ENCODE data around the gene RAPGEFL1.
"Not testable (repeated sequence)": the region's sequence is repeated elsewhere in the genome, so short reads cannot be mapped to it uniquely, and the experiment has no call there.

Gene RAPGEFL1

GRCh38 chr17:40177275-40177874 lies at the start of gene RAPGEFL1:
RAPGEFL1 (plus strand) TSS chr17:40177470; CDS start chr17:40177862, 392 bp downstream.
- DNase-seq (ENCODE audit: low spot score), result peak; percentile 35

- no peak for DNase-seq (ENCODE audit: low spot score)
Observed at GRCh38 chr17:40129498-40129897, 47.8 kb upstream of the RAPGEFL1 start.

GRCh38 chr17:40130352-40131042 lies 46.8 kb upstream of the RAPGEFL1 start:
- DNase-seq (ENCODE audit: low spot score), result no peak

GRCh38 chr17:40134184-40134583 lies 43.1 kb upstream of the RAPGEFL1 start:
- DNase-seq (ENCODE audit: low spot score), result no peak

GRCh38 chr17:40135817-40136216 lies 41.5 kb upstream of the RAPGEFL1 start:
- no peak for DNase-seq (ENCODE audit: low spot score)

GRCh38 chr17:40139566-40140058 lies 37.7 kb upstream of the RAPGEFL1 start:
- no peak for DNase-seq (ENCODE audit: low spot score)

GRCh38 chr17:40143166-40143565 lies 34.1 kb upstream of the RAPGEFL1 start:
- DNase-seq (ENCODE audit: low spot score), result not testable (repeated sequence)

- DNase-seq (ENCODE audit: low spot score), result no peak
Observed at GRCh38 chr17:40145476-40145875, 31.8 kb upstream of the RAPGEFL1 start.

- no peak for DNase-seq (ENCODE audit: low spot score)
Observed at GRCh38 chr17:40148527-40148926, 28.7 kb upstream of the RAPGEFL1 start.

GRCh38 chr17:40150276-40150675 lies 27.0 kb upstream of the RAPGEFL1 start:
- DNase-seq (ENCODE audit: low spot score), result no peak

GRCh38 chr17:40151414-40151963 lies 25.8 kb upstream of the RAPGEFL1 start:
- DNase-seq (ENCODE audit: low spot score), result no peak

- no peak for DNase-seq (ENCODE audit: low spot score)
Observed at GRCh38 chr17:40153603-40154236, 23.6 kb upstream of the RAPGEFL1 start.

- DNase-seq (ENCODE audit: low spot score), result no peak
Observed at GRCh38 chr17:40157973-40158372, 19.3 kb upstream of the RAPGEFL1 start.

GRCh38 chr17:40158438-40159013 lies 18.7 kb upstream of the RAPGEFL1 start:
- DNase-seq (ENCODE audit: low spot score), result no peak

GRCh38 chr17:40159456-40159855 lies 17.8 kb upstream of the RAPGEFL1 start:
- no peak for DNase-seq (ENCODE audit: low spot score)

GRCh38 chr17:40167685-40168261 lies 9.5 kb upstream of the RAPGEFL1 start:
- DNase-seq (ENCODE audit: low spot score), result no peak

GRCh38 chr17:40168262-40168832 lies 8.9 kb upstream of the RAPGEFL1 start:
- peak; percentile 75 for DNase-seq (ENCODE audit: low spot score)

- DNase-seq (ENCODE audit: low spot score), result peak; percentile 69
Observed at GRCh38 chr17:40170325-40170724, 6.9 kb upstream of the RAPGEFL1 start.

- no peak for DNase-seq (ENCODE audit: low spot score)
Observed at GRCh38 chr17:40171750-40172149, 5.5 kb upstream of the RAPGEFL1 start.

- DNase-seq (ENCODE audit: low spot score), result no peak
Observed at GRCh38 chr17:40173091-40173777, 4.0 kb upstream of the RAPGEFL1 start.

- DNase-seq (ENCODE audit: low spot score), result no peak
Observed at GRCh38 chr17:40173778-40174135, 3.5 kb upstream of the RAPGEFL1 start.
